Measurements from ENCODE around the gene MOV10. TPM values are rescaled to one million over a fixed set of nuclear protein-coding genes. Genes with fewer than 3 reads are reported as not detected.
A peak's percentile ranks its signal among the peaks of the same experiment; 100 is the strongest.

The MOV10 gene
- total RNA-seq, 1 donor from 2014 or later = 137 TPM

GRCh38 chr1:112729909-112730308 lies 55.5 kb downstream of the MOV10 start:
- Mint-ChIP-seq H3K36me3 (ENCODE audit: insufficient read depth) (no peaks in the 10 kb centered on the region), H3K27me3 (peaks cover 8% of the 10 kb centered on the region), H3K27ac (no peak overlapping the region), H3K4me1 (ENCODE audit: low read depth) (peaks cover 15% of the 10 kb centered on the region), H3K4me3 (ENCODE audit: low read depth) (no peak overlapping the region), H3K9me3 (ENCODE audit: low read depth) (no peaks in the 10 kb centered on the region)
- TF ChIP-seq CTCF (IDR thresholded peaks at IDR 0.05; ENCODE audit: unreplicated experiment) = no peak
- no peak for DNase-seq (ENCODE audit: low spot score, unreplicated experiment)

GRCh38 chr1:112731451-112731850 lies 57.0 kb downstream of the MOV10 start:
- Mint-ChIP-seq H3K4me3 (ENCODE audit: low read depth) (no peak overlapping the region), H3K27ac (no peak overlapping the region), H3K4me1 (ENCODE audit: low read depth) (peaks cover 15% of the 10 kb centered on the region), H3K36me3 (ENCODE audit: insufficient read depth) (no peaks in the 10 kb centered on the region), H3K9me3 (ENCODE audit: low read depth) (no peaks in the 10 kb centered on the region), H3K27me3 (peaks cover 8% of the 10 kb centered on the region)
- no peak for TF ChIP-seq CTCF (IDR thresholded peaks at IDR 0.05; ENCODE audit: unreplicated experiment)
- no peak for DNase-seq (ENCODE audit: low spot score, unreplicated experiment)

GRCh38 chr1:112735752-112736151 lies 61.3 kb downstream of the MOV10 start:
- Mint-ChIP-seq H3K36me3 (ENCODE audit: insufficient read depth) (no peaks in the 10 kb centered on the region), H3K27me3 (peaks cover 24% of the 10 kb centered on the region), H3K4me1 (ENCODE audit: low read depth) (no peaks in the 10 kb centered on the region), H3K27ac (no peak overlapping the region), H3K9me3 (ENCODE audit: low read depth) (no peaks in the 10 kb centered on the region), H3K4me3 (ENCODE audit: low read depth) (no peak overlapping the region)
- no peak for TF ChIP-seq CTCF (IDR thresholded peaks at IDR 0.05; ENCODE audit: unreplicated experiment)
- DNase-seq (ENCODE audit: low spot score, unreplicated experiment) = no peak

GRCh38 chr1:112737573-112737972 lies 63.1 kb downstream of the MOV10 start:
- Mint-ChIP-seq H3K4me3 (ENCODE audit: low read depth) (no peak overlapping the region), H3K27me3 (peaks cover 37% of the 10 kb centered on the region), H3K4me1 (ENCODE audit: low read depth) (no peaks in the 10 kb centered on the region), H3K9me3 (ENCODE audit: low read depth) (peaks cover 3% of the 10 kb centered on the region), H3K27ac (no peak overlapping the region), H3K36me3 (ENCODE audit: insufficient read depth) (peaks cover 2% of the 10 kb centered on the region)
- TF ChIP-seq CTCF (IDR thresholded peaks at IDR 0.05; ENCODE audit: unreplicated experiment) = no peak
- DNase-seq (ENCODE audit: low spot score, unreplicated experiment) = no peak

- Mint-ChIP-seq H3K9me3 (ENCODE audit: low read depth) (peaks cover 3% of the 10 kb centered on the region), H3K27ac (no peak overlapping the region), H3K36me3 (ENCODE audit: insufficient read depth) (peaks cover 2% of the 10 kb centered on the region), H3K4me3 (ENCODE audit: low read depth) (peak overlapping the region; percentile 40), H3K27me3 (peaks cover 61% of the 10 kb centered on the region), H3K4me1 (ENCODE audit: low read depth) (no peaks in the 10 kb centered on the region)
- no peak for DNase-seq (ENCODE audit: low spot score, unreplicated experiment)
- TF ChIP-seq CTCF (IDR thresholded peaks at IDR 0.05; ENCODE audit: unreplicated experiment) = no peak
Measured at GRCh38 chr1:112743174-112744008, 68.9 kb downstream of the MOV10 start.

All from progenitor cell of endocrine pancreas (in vitro differentiated cells).